ENCODE data around the gene TMEM179B. TPM values are rescaled to one million over a fixed set of nuclear protein-coding genes. Genes with fewer than 3 reads are reported as not detected.

Gene TMEM179B
- total and polyA plus RNA-seq, 9 of the 15 experiments (the other 6 are each of a cell fraction or from before 2014, with no cell fraction given): 27.7 to 105 (median 37.0) TPM

DNA sequence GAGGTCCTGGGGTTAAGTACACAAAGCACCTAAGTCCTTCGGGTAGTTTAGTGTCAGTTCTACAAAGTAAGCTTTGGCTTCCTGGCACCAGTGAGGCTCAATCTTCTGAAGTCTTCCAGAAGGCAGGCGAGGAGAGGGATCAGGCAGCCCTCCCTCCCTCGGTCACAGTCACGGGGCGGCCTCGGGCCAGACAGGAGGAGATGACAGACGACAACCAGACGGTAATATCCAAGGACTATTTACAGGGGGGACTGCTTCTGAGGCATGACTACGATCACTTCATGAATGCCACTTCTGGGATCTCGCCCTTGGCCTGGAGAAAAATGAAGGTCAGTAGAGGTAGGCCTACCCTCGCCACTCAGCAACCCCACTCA, 5.0 kb downstream of the TMEM179B start:
- no peaks in the 10 kb centered on the region for H3K27me3 ChIP-seq (ENCODE audit: control insufficient read depth in 2 of 2, insufficient read depth in 2 of 2, low read length in 2 of 2)
- WGBS (ENCODE audit: insufficient coverage, low coverage, missing lambda C conversion rate): 29% methylated on average over 11 of the region's 11 CpGs
- ChIA-PET CTCF (ENCODE audit: low intra/inter-chr PET ratio) (no interaction called here), POLR2A (interaction anchor here (0.7 to 11.4 kb wide), 6 partner anchors 10 to 63 kb away, joined by 3 to 116 read pairs (median 13); partner anchors contain the start of gene NXF1)
- no peak for FAIRE-seq
- no TSS peak for BruUV-seq (replicated peaks)
- ATAC-seq: peak; percentile 4; the same call in 2 of the 3 replicates
- no peaks in the 10 kb centered on the region for H3K9me3 ChIP-seq (replicated peaks; ENCODE audit: control insufficient read depth, insufficient read depth, low read depth, low read length)
- DNase-seq (ENCODE audit: extremely low read depth in 1 of 4, low spot score in 3 of 4): peak in 2 of 4 experiments; percentile 37 to 56
- H3K27ac ChIP-seq (ENCODE audit: extremely low read depth, low read depth, low read length): peak overlapping the region; percentile 91
- peaks cover 21 to 27% of the 10 kb centered on the region in 2 experiments for H3K4me1 ChIP-seq (replicated peaks in 1 of 2; ENCODE audit: control insufficient read depth in 2 of 2, insufficient read depth in 2 of 2, low read length in 2 of 2)
- peak overlapping the region; percentile 33 to 85 for H3K9ac ChIP-seq (ENCODE audit: insufficient read depth in 1 of 2, low read depth in 2 of 2, low read length in 2 of 2)
- H3K9me1 ChIP-seq (ENCODE audit: control insufficient read depth, insufficient read depth, low read length): no peaks in the 10 kb centered on the region
- peak overlapping the region; percentile 95 for H3K4me2 ChIP-seq (ENCODE audit: insufficient read depth, low read length)
- H3K36me3 ChIP-seq (ENCODE audit: control insufficient read depth, insufficient read depth, low read length): peaks cover 80% of the 10 kb centered on the region
- H2AFZ ChIP-seq (ENCODE audit: low read depth, low read length): peak overlapping the region; percentile 90
- in situ Hi-C loops (cut with MboI) (no loop called here), intact Hi-C loops (cut with micrococcal nuclease) (no loop called here)
- H3K4me3 ChIP-seq: peak overlapping the region; percentile 100
- no peaks in the 10 kb centered on the region for H4K20me1 ChIP-seq (replicated peaks; ENCODE audit: control insufficient read depth, insufficient read depth, low read length)
- peaks cover 47% of the 10 kb centered on the region for H3K79me2 ChIP-seq (ENCODE audit: control insufficient read depth, insufficient read depth, low read length)
- TF ChIP-seq OTX1 (CRISPR knock-in tag; IDR thresholded peaks at IDR 0.05) (no peak), YY1 (IDR thresholded peaks at IDR 0.05; ENCODE audit: borderline replicate concordance in 1 of 3, control insufficient read depth in 1 of 3, extremely low read depth in 1 of 3, insufficient read depth in 3 of 3, insufficient read length in 1 of 3, insufficient replicate concordance in 2 of 3, low read depth in 1 of 3, low read length in 2 of 3) (no peak), KLF6 (CRISPR knock-in tag; IDR thresholded peaks at IDR 0.05; ENCODE audit: borderline replicate concordance) (no peak), MCM5 (IDR thresholded peaks at IDR 0.05; ENCODE audit: low read depth) (no peak), CCAR2 (IDR thresholded peaks at IDR 0.05; ENCODE audit: low read depth, low read length) (no peak), ZC3H8 (IDR thresholded peaks at IDR 0.05) (no peak), BCL6 (CRISPR knock-in tag; IDR thresholded peaks at IDR 0.05) (no peak), ZNF785 (CRISPR knock-in tag; IDR thresholded peaks at IDR 0.05) (no peak), MCM3 (IDR thresholded peaks at IDR 0.05) (no peak), GTF2E2 (tag; IDR thresholded peaks at IDR 0.05) (no peak), STAT5B (CRISPR knock-in tag; IDR thresholded peaks at IDR 0.05) (no peak)
- TF ChIP-seq, protein P1, sequence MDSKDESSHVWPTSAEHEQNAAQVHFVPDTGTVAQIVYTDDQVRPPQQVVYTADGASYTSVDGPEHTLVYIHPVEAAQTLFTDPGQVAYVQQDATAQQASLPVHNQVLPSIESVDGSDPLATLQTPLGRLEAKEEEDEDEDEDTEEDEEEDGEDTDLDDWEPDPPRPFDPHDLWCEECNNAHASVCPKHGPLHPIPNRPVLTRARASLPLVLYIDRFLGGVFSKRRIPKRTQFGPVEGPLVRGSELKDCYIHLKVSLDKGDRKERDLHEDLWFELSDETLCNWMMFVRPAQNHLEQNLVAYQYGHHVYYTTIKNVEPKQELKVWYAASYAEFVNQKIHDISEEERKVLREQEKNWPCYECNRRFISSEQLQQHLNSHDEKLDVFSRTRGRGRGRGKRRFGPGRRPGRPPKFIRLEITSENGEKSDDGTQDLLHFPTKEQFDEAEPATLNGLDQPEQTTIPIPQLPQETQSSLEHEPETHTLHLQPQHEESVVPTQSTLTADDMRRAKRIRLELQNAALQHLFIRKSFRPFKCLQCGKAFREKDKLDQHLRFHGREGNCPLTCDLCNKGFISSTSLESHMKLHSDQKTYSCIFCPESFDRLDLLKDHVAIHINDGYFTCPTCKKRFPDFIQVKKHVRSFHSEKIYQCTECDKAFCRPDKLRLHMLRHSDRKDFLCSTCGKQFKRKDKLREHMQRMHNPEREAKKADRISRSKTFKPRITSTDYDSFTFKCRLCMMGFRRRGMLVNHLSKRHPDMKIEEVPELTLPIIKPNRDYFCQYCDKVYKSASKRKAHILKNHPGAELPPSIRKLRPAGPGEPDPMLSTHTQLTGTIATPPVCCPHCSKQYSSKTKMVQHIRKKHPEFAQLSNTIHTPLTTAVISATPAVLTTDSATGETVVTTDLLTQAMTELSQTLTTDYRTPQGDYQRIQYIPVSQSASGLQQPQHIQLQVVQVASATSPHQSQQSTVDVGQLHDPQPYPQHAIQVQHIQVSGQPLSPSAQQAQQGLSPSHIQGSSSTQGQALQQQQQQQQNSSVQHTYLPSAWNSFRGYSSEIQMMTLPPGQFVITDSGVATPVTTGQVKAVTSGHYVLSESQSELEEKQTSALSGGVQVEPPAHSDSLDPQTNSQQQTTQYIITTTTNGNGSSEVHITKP (IDR thresholded peaks at IDR 0.05; ENCODE audit: partially characterized antibody): peak; percentile 23
- TF ChIP-seq, protein P2, sequence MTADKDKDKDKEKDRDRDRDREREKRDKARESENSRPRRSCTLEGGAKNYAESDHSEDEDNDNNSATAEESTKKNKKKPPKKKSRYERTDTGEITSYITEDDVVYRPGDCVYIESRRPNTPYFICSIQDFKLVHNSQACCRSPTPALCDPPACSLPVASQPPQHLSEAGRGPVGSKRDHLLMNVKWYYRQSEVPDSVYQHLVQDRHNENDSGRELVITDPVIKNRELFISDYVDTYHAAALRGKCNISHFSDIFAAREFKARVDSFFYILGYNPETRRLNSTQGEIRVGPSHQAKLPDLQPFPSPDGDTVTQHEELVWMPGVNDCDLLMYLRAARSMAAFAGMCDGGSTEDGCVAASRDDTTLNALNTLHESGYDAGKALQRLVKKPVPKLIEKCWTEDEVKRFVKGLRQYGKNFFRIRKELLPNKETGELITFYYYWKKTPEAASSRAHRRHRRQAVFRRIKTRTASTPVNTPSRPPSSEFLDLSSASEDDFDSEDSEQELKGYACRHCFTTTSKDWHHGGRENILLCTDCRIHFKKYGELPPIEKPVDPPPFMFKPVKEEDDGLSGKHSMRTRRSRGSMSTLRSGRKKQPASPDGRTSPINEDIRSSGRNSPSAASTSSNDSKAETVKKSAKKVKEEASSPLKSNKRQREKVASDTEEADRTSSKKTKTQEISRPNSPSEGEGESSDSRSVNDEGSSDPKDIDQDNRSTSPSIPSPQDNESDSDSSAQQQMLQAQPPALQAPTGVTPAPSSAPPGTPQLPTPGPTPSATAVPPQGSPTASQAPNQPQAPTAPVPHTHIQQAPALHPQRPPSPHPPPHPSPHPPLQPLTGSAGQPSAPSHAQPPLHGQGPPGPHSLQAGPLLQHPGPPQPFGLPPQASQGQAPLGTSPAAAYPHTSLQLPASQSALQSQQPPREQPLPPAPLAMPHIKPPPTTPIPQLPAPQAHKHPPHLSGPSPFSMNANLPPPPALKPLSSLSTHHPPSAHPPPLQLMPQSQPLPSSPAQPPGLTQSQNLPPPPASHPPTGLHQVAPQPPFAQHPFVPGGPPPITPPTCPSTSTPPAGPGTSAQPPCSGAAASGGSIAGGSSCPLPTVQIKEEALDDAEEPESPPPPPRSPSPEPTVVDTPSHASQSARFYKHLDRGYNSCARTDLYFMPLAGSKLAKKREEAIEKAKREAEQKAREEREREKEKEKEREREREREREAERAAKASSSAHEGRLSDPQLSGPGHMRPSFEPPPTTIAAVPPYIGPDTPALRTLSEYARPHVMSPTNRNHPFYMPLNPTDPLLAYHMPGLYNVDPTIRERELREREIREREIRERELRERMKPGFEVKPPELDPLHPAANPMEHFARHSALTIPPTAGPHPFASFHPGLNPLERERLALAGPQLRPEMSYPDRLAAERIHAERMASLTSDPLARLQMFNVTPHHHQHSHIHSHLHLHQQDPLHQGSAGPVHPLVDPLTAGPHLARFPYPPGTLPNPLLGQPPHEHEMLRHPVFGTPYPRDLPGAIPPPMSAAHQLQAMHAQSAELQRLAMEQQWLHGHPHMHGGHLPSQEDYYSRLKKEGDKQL (CRISPR knock-in tag; IDR thresholded peaks at IDR 0.05; ENCODE audit: borderline replicate concordance): no peak
- TF ChIP-seq, protein P3, sequence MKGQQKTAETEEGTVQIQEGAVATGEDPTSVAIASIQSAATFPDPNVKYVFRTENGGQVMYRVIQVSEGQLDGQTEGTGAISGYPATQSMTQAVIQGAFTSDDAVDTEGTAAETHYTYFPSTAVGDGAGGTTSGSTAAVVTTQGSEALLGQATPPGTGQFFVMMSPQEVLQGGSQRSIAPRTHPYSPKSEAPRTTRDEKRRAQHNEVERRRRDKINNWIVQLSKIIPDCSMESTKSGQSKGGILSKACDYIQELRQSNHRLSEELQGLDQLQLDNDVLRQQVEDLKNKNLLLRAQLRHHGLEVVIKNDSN (CRISPR knock-in tag; IDR thresholded peaks at IDR 0.05): no peak
